ENCODE measurements around the gene NFKBIB. TPM values are rescaled to one million over a fixed set of nuclear protein-coding genes. Genes with fewer than 3 reads are reported as not detected.

The NFKBIB gene
- polyA plus RNA-seq, 1 of the 3 experiments (the other 2 are of a cell fraction) = 31.8 TPM

DNA sequence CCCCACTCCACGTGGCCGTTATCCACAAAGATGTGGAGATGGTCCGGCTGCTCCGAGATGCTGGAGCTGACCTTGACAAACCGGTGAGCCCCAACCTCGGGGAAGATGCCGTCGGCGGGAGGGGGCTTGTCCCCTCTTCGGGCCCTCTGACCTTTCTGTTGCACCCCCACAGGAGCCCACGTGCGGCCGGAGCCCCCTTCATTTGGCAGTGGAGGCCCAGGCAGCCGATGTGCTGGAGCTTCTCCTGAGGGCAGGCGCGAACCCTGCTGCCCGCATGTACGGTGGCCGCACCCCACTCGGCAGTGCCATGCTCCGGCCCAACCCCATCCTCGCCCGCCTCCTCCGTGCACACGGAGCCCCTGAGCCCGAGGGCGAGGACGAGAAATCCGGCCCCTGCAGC, 7.5 kb downstream of the NFKBIB start:
- no peaks in the 10 kb centered on the region for H3K9me3 ChIP-seq
- peaks cover 15% of the 10 kb centered on the region for H3K79me2 ChIP-seq (ENCODE audit: insufficient read depth)
- H3K27me3 ChIP-seq (ENCODE audit: insufficient read depth) = no peaks in the 10 kb centered on the region
- 93% methylated on average over 29 of the region's 29 CpGs for WGBS (ENCODE audit: low lambda C conversion rate)
- H4K20me1 ChIP-seq (ENCODE audit: insufficient read depth) = no peaks in the 10 kb centered on the region
- H3K36me3 ChIP-seq (replicated peaks in 1 of 2; ENCODE audit: control insufficient read depth in 1 of 2, insufficient read depth in 2 of 2, low read length in 1 of 2) = peaks cover 0 to 12% of the 10 kb centered on the region in 2 experiments
- no peak overlapping the region for H3K4me3 ChIP-seq (ENCODE audit: low read depth in 2 of 2, low read length in 1 of 2)
- no peak overlapping the region for H3K9ac ChIP-seq
- ChIA-PET POLR2A (no interaction called here), CTCF (interaction anchor here (1.5 to 2.3 kb wide), 2 partner anchors 21 to 23 kb away, joined by 4 to 10 read pairs; partner anchors contain the start of genes MRPS12 and SARS2)
- no peaks in the 10 kb centered on the region for H3K4me1 ChIP-seq (ENCODE audit: control insufficient read depth in 1 of 2, insufficient read depth in 2 of 2, low read depth in 1 of 2, low read length in 1 of 2)
- DNase-seq = no peak
- H3K9me2 ChIP-seq = no peaks in the 10 kb centered on the region
- TF ChIP-seq EP300 (IDR thresholded peaks at IDR 0.05; ENCODE audit: borderline replicate concordance in 1 of 2, low read depth in 1 of 2, low read length in 1 of 2) (no peak), JUND (IDR thresholded peaks at IDR 0.05) (no peak)
- no peaks in the 10 kb centered on the region for H3F3A ChIP-seq (replicated peaks; ENCODE audit: insufficient read depth)
- no peak overlapping the region for H3K4me2 ChIP-seq
- H3K27ac ChIP-seq (ENCODE audit: low read depth in 2 of 2, low read length in 1 of 2) = no peak overlapping the region
- H2AFZ ChIP-seq (ENCODE audit: low read depth) = no peak overlapping the region

GRCh38 chr19:38907670-38908069, 7.9 kb downstream of the NFKBIB start:
- no peaks in the 10 kb centered on the region for H3K27me3 ChIP-seq (ENCODE audit: insufficient read depth)
- DNase-seq = no peak
- 95% methylated on average over 12 of the region's 12 CpGs for WGBS (ENCODE audit: low lambda C conversion rate)
- no peaks in the 10 kb centered on the region for H3K9me3 ChIP-seq
- ChIA-PET CTCF (interaction anchor here (1.0 to 2.3 kb wide), 2 partner anchors 21 to 22 kb away, joined by 3 to 10 read pairs; partner anchors contain the start of genes MRPS12 and SARS2), POLR2A (no interaction called here)
- no peaks in the 10 kb centered on the region for H3F3A ChIP-seq (replicated peaks; ENCODE audit: insufficient read depth)
- H3K4me3 ChIP-seq (ENCODE audit: low read depth in 2 of 2, low read length in 1 of 2) = no peak overlapping the region
- no peak overlapping the region for H3K9ac ChIP-seq
- H3K4me2 ChIP-seq = no peak overlapping the region
- no peak overlapping the region for H3K27ac ChIP-seq (ENCODE audit: low read depth in 2 of 2, low read length in 1 of 2)
- no peaks in the 10 kb centered on the region for H3K9me2 ChIP-seq
- H3K4me1 ChIP-seq (ENCODE audit: control insufficient read depth in 1 of 2, insufficient read depth in 2 of 2, low read depth in 1 of 2, low read length in 1 of 2) = no peaks in the 10 kb centered on the region
- H4K20me1 ChIP-seq (ENCODE audit: insufficient read depth) = no peaks in the 10 kb centered on the region
- peaks cover 0 to 12% of the 10 kb centered on the region in 2 experiments for H3K36me3 ChIP-seq (replicated peaks in 1 of 2; ENCODE audit: control insufficient read depth in 1 of 2, insufficient read depth in 2 of 2, low read length in 1 of 2)
- peaks cover 10% of the 10 kb centered on the region; the same call in 1 of the 2 replicates for H3K79me2 ChIP-seq (ENCODE audit: insufficient read depth)
- no peak overlapping the region for H2AFZ ChIP-seq (ENCODE audit: low read depth)
- TF ChIP-seq FOXJ3 (CRISPR knock-in tag; IDR thresholded peaks at IDR 0.05) (no peak), RXRA (IDR thresholded peaks at IDR 0.05; ENCODE audit: borderline replicate concordance, low read depth) (no peak), RFX5 (IDR thresholded peaks at IDR 0.05; ENCODE audit: low read length) (no peak), POLR2AphosphoS5 (IDR thresholded peaks at IDR 0.05; ENCODE audit: low read depth, low read length) (no peak), GABPA (IDR thresholded peaks at IDR 0.05; ENCODE audit: low read depth) (no peak), IRF3 (IDR thresholded peaks at IDR 0.05; ENCODE audit: low read depth, low read length) (no peak), RAD21 (IDR thresholded peaks at IDR 0.05; ENCODE audit: low read length) (no peak), MEF2A (IDR thresholded peaks at IDR 0.05; ENCODE audit: borderline replicate concordance, low read depth) (no peak), ZBTB33 (IDR thresholded peaks at IDR 0.05; ENCODE audit: borderline replicate concordance, low read depth) (no peak), MXI1 (IDR thresholded peaks at IDR 0.05; ENCODE audit: low read depth, low read length) (no peak), FOSL2 (IDR thresholded peaks at IDR 0.05; ENCODE audit: borderline replicate concordance, low read depth) (no peak), TAF1 (IDR thresholded peaks at IDR 0.05; ENCODE audit: borderline replicate concordance, low read depth, low read length) (no peak), SMC3 (IDR thresholded peaks at IDR 0.05; ENCODE audit: low read depth, low read length) (no peak), REST (IDR thresholded peaks at IDR 0.05; ENCODE audit: low read depth, low read length) (no peak), YY1 (IDR thresholded peaks at IDR 0.05; ENCODE audit: low read depth) (no peak), RCOR1 (IDR thresholded peaks at IDR 0.05; ENCODE audit: low read length) (no peak), NFIC (IDR thresholded peaks at IDR 0.05; ENCODE audit: borderline replicate concordance) (no peak)
- TF ChIP-seq, protein P1, sequence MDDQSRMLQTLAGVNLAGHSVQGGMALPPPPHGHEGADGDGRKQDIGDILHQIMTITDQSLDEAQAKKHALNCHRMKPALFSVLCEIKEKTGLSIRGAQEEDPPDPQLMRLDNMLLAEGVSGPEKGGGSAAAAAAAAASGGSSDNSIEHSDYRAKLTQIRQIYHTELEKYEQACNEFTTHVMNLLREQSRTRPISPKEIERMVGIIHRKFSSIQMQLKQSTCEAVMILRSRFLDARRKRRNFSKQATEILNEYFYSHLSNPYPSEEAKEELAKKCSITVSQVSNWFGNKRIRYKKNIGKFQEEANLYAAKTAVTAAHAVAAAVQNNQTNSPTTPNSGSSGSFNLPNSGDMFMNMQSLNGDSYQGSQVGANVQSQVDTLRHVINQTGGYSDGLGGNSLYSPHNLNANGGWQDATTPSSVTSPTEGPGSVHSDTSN (IDR thresholded peaks at IDR 0.05) = no peak
- TF ChIP-seq, protein P2, sequence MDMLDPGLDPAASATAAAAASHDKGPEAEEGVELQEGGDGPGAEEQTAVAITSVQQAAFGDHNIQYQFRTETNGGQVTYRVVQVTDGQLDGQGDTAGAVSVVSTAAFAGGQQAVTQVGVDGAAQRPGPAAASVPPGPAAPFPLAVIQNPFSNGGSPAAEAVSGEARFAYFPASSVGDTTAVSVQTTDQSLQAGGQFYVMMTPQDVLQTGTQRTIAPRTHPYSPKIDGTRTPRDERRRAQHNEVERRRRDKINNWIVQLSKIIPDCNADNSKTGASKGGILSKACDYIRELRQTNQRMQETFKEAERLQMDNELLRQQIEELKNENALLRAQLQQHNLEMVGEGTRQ (IDR thresholded peaks at IDR 0.05; ENCODE audit: borderline replicate concordance, low read depth, low read length) = no peak
